ENCODE measurements around the gene COL23A1. TPM values are rescaled to one million over a fixed set of nuclear protein-coding genes. Genes with fewer than 3 reads are reported as not detected.

The COL23A1 gene
- total and polyA plus RNA-seq, 2 experiments from 2014 or later = 1.1 to 5.1 TPM

- Histone ChIP-seq H3K4me1 (ENCODE audit: insufficient read depth) (no peaks in the 10 kb centered on the region), H3K79me2 (no peaks in the 10 kb centered on the region), H2AFZ (no peak overlapping the region), H3K27me3 (no peaks in the 10 kb centered on the region), H4K20me1 (ENCODE audit: insufficient read depth, poor library complexity, severe bottlenecking) (no peaks in the 10 kb centered on the region), H3K36me3 (replicated peaks; ENCODE audit: insufficient read depth, low read depth) (no peaks in the 10 kb centered on the region), H3K4me3 (no peak overlapping the region), H3K4me2 (no peak overlapping the region), H3K9me2 (replicated peaks; ENCODE audit: insufficient read depth) (no peaks in the 10 kb centered on the region), H3K9me3 (ENCODE audit: low read depth) (no peaks in the 10 kb centered on the region), H3K27ac (no peak overlapping the region)
- 81% methylated on average over 11 of the region's 12 CpGs for WGBS (ENCODE audit: low lambda C conversion rate, missing lambda C conversion rate)
- no peak for DNase-seq (ENCODE audit: low spot score)
- TF ChIP-seq CTCF (IDR thresholded peaks at IDR 0.05; ENCODE audit: poor library complexity) (no peak), EZH2 (IDR thresholded peaks at IDR 0.05; ENCODE audit: borderline replicate concordance) (no peak), EZH2phosphoT487 (IDR thresholded peaks at IDR 0.05; ENCODE audit: low read depth, severe bottlenecking, unreplicated experiment) (no peak)
Measured at GRCh38 chr5:178547052-178547666, 43.0 kb downstream of the COL23A1 start.

- H3K27me3 ChIP-seq = no peaks in the 10 kb centered on the region
- no peak overlapping the region for H2AFZ ChIP-seq
- no peaks in the 10 kb centered on the region for H3K79me2 ChIP-seq
- 88% methylated on average over 9 of the region's 9 CpGs for WGBS (ENCODE audit: low lambda C conversion rate, missing lambda C conversion rate)
- no peaks in the 10 kb centered on the region for H3K4me1 ChIP-seq (ENCODE audit: insufficient read depth)
- H3K27ac ChIP-seq = no peak overlapping the region
- no peak for DNase-seq (ENCODE audit: low spot score)
- TF ChIP-seq EZH2 (IDR thresholded peaks at IDR 0.05; ENCODE audit: borderline replicate concordance) (no peak), EZH2phosphoT487 (IDR thresholded peaks at IDR 0.05; ENCODE audit: low read depth, severe bottlenecking, unreplicated experiment) (no peak), CTCF (IDR thresholded peaks at IDR 0.05; ENCODE audit: poor library complexity) (no peak)
- H3K9me3 ChIP-seq (ENCODE audit: low read depth) = no peaks in the 10 kb centered on the region
- H3K4me2 ChIP-seq = no peak overlapping the region
- no peaks in the 10 kb centered on the region for H3K9me2 ChIP-seq (replicated peaks; ENCODE audit: insufficient read depth)
- H4K20me1 ChIP-seq (ENCODE audit: insufficient read depth, poor library complexity, severe bottlenecking) = no peaks in the 10 kb centered on the region
- no peak overlapping the region for H3K4me3 ChIP-seq
- no peaks in the 10 kb centered on the region for H3K36me3 ChIP-seq (replicated peaks; ENCODE audit: insufficient read depth, low read depth)
Measured at GRCh38 chr5:178546675-178547033, 43.5 kb downstream of the COL23A1 start.

GRCh38 chr5:178545941-178546674 is 44.1 kb downstream of the COL23A1 start:
- TF ChIP-seq EZH2 (IDR thresholded peaks at IDR 0.05; ENCODE audit: borderline replicate concordance) = no peak
- TF ChIP-seq EZH2phosphoT487 (IDR thresholded peaks at IDR 0.05; ENCODE audit: low read depth, severe bottlenecking, unreplicated experiment) = no peak
- TF ChIP-seq CTCF (IDR thresholded peaks at IDR 0.05; ENCODE audit: poor library complexity) = no peak
- Histone ChIP-seq H2AFZ (no peak overlapping the region), H3K4me3 (no peak overlapping the region), H4K20me1 (ENCODE audit: insufficient read depth, poor library complexity, severe bottlenecking) (no peaks in the 10 kb centered on the region), H3K79me2 (no peaks in the 10 kb centered on the region), H3K27me3 (no peaks in the 10 kb centered on the region), H3K4me2 (no peak overlapping the region), H3K36me3 (replicated peaks; ENCODE audit: insufficient read depth, low read depth) (no peaks in the 10 kb centered on the region), H3K27ac (no peak overlapping the region), H3K4me1 (ENCODE audit: insufficient read depth) (no peaks in the 10 kb centered on the region), H3K9me2 (replicated peaks; ENCODE audit: insufficient read depth) (no peaks in the 10 kb centered on the region), H3K9me3 (ENCODE audit: low read depth) (no peaks in the 10 kb centered on the region)
- no peak for DNase-seq (ENCODE audit: low spot score)
- 91% methylated on average over 16 of the region's 16 CpGs for WGBS (ENCODE audit: low lambda C conversion rate, missing lambda C conversion rate)

Measured in hepatocyte (in vitro differentiated cells).